ENCODE results near the gene FBN2.

- no peak for TF ChIP-seq CTCF (conservative IDR thresholded peaks at IDR 0.05)
- no peak for TF ChIP-seq EZH2 (IDR thresholded peaks at IDR 0.05; ENCODE audit: low read depth)
Measured at GRCh38 chr5:128512894-128513293, 25.2 kb downstream of the FBN2 start.
